HG03442 (cell line): ENCODE data around the gene RER1.

Experiments used
- ATAC-seq: cut with Tn5 transposase; IDR thresholded peaks from one replicate; pipeline ENCODE4 v1.9.1; 2021; ENCODE audit warnings: mild to moderate bottlenecking, moderate library complexity; ENCODE audit not compliant: unreplicated experiment

RER1 gene

DNA sequence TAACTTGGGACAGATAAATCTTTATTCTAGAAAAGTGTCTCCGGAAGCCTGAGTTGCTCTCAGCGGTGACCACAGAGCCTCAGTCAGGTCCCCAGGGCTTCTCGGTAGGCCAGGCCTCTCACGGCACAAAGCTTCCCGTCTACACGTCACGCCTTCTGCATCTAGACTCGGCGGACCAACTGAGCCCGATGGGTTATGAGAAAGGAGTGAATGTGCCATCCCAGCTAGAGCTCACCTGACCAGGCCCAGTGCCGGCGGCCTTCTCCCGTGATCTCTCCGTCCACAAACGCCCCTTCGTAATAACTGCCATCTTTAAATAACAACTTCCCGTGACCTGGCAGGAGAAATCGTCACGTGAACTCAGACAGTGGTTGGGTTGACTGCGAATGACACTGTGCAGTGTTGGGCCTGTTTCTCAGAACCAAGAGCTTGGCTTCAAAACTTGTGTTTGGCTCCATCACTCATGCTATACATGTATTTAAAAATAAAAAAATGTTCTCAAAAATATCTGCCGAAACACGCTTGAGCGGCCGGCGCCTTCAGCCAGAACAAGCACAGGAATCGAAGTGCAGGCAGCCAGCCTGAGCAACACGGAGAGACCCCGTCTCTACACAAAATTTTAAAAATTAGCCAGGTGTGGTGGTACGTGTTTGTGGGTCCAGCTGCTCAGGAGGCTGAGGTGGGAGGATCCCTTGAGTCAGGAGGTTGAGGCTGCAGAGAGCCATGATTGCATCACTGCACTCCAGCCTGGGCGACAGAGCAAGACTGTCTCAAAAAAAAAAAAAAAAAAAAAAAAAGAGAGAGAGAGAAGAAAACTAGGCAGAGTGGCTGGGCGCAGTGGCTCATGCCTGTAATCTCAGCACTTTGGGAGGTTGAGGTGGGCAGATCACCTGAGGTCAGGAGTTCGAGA lies 3.4 kb upstream of the RER1 start:
- no peak for ATAC-seq

- ATAC-seq, result no peak
Observed at GRCh38 chr1:2389644-2390043, 2.0 kb upstream of the RER1 start.

- peak; percentile 16 for ATAC-seq
Observed at GRCh38 chr1:2391931-2392509, 379 bp downstream of the RER1 start.

GRCh38 chr1:2392686-2393085 lies 1.0 kb downstream of the RER1 start:
- ATAC-seq, result no peak

DNA sequence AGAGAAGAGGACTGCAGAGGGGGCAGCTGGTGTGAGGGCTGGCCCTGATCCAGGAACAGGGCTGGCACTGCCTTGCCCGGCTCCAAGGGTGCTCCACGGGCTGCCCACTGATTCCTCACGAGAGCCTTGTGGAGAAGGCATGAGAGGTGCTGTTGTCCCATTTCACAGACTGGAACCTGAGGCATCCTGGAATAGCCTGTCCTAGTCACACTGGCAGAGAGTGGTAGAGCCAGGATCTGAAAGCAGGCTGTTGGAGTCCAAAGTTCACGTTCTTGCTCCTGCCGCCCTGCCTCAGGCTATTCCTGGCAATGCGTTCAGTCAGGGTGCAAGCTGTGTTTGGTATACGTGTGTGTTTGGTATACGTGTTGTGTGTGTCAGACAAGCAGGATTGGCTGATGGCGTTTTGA lies 1.8 kb downstream of the RER1 start:
- no peak for ATAC-seq

DNA sequence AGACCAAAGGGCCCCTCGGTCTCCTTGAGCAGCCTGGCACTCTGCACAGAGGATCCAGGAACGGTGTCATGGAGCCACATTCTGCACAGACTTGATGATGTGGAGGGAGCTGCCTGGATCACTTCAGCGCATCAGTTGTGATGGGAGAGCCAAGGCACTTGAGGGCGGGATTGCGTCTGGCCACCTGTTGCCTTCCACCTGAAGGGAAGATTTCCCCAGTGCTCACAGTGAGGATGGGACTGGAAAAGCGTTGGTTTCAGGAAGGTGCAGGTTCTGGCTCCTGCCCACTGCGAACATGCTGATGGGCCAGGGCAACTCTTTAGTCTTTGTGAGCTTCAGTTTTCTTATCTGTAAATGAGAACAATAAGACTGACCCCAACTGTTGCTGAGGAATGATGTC lies 2.6 kb downstream of the RER1 start:
- no peak for ATAC-seq

DNA sequence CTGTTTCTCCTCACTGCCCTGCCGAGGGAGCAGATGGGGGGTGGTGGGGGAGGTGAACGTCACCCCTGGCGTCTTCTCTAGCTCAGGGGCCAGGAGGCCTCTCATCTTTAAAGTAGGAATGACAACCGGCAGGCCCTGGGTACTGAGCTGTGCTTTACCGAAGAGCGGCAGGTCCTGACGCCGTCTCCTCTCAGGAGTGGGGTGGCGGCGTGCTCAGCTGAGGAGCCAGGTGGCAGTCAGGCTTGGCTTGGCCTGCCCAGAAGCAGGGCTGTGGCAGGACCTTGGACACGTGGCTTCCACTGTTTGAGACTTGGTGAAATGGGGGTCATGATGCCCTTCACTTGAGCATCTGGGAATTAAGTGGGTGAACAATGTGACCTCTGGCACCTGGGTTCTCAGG lies 3.1 kb downstream of the RER1 start:
- ATAC-seq, result no peak

- no peak for ATAC-seq
Observed at GRCh38 chr1:2395245-2395644, 3.6 kb downstream of the RER1 start.

- no peak for ATAC-seq
Observed at GRCh38 chr1:2396059-2396458, 4.4 kb downstream of the RER1 start.

- ATAC-seq, result no peak
Observed at GRCh38 chr1:2396476-2396875, 4.8 kb downstream of the RER1 start.

- ATAC-seq, result no peak
Observed at GRCh38 chr1:2397007-2397679, 5.5 kb downstream of the RER1 start.

DNA sequence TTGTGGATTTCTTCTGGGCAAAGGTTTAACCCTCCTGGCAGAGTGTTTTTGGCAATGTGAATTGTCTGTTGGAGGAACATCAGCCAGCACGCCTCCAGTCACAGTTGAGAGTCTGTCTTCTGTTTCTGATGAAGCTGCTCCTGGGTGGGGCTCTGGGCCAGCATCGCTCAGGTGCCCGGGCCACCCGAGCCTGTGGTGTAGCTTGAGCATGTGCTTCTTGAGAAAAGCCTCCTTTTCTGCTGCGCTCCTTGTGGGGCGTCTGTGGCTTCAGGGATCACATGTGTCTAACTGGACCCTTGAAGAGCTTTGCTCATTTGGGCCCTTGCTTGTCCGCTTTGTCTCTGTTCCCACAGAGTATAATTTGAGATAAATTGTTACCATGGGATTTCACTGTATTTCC lies 7.2 kb downstream of the RER1 start:
- ATAC-seq, result no peak

DNA sequence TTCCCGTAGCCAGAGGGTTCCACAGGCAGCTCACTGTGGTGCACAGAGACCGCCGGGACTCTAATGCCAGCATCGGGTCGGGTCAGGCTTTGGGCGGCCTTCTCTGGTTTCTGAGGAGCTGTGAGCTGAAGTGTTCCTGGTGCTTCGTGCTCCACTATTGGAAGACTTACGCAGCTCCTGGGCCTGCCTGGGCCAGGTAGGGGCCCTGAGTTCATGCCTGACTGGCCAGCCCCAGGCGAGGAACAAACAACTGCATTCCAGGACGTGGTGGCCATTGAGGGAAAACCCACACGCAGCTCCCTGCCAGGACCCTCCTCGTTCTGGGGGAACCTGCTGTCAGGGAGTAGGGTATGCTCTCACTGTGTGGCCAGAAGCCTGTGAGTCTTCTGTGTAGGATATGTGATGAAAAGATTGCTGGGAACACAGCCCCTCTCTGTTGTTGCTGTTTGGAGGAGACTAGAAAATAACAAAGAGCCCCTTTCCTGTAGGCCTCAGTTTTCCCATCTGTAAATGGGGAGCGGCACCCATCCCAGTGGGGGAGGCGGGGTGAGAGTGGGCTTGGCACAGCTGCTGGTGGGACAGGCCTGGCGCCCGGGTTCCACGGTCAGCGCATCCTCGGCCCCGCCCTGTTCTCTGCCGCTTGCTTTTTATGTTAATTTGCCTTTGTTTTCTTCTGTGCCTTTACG lies 8.4 kb downstream of the RER1 start:
- ATAC-seq, result no peak

GRCh38 chr1:2400576-2400909 lies 8.9 kb downstream of the RER1 start:
- no peak for ATAC-seq

- no peak for ATAC-seq
Observed at GRCh38 chr1:2400950-2401649, 9.5 kb downstream of the RER1 start.

GRCh38 chr1:2402420-2402819 lies 10.8 kb downstream of the RER1 start:
- no peak for ATAC-seq

- ATAC-seq, result no peak
Observed at GRCh38 chr1:2403273-2403672, 11.6 kb downstream of the RER1 start.

DNA sequence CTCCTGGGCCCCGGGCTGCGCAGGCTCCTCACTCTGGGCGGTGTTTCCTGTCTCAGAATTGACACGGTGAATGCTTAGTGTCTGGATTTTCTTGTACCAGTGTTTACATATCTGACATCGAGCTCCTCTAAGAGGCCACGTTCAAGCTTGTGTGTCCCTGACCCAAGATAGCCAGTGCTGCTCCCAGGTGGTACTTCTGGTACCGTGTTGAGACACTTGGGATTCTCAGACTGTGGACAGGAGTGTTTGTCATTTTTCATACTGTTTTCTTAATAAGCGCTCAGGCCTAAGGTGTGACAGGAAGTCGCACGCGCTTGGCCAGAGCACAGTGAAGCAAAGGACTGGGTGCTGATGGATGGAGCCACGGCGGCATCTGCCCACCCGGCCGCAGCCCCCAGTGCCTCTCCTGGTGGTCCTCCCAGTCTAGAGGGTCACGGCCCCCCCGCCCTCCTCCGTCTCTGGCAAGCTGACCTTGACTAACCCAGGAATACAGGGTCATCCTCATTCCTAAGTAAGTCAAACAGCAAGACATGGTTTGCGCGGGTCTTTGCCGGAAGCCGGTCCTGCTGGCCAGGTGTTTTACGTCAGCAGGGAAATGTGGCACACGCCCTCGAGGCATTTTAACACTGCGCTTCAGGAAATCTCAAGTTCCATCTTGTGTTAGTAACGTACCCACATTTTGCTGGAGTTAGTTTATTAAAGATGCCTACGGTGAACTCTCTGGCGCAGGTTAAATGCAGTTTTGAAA lies 12.7 kb downstream of the RER1 start:
- no peak for ATAC-seq

GRCh38 chr1:2404890-2405511 lies 13.4 kb downstream of the RER1 start:
- ATAC-seq, result no peak
